Measurements from ENCODE around the gene CHRND. TPM values are rescaled to one million over a fixed set of nuclear protein-coding genes. Genes with fewer than 3 reads are reported as not detected.
"Not testable (repeated sequence)": the region's sequence is repeated elsewhere in the genome, so short reads cannot be mapped to it uniquely, and the experiment has no call there.

CHRND gene
- total RNA-seq, 1 experiment from 2014 or later = not detected

GRCh38 chr2:232568161-232568560 lies 42.2 kb downstream of the CHRND start:
- ChIA-PET POLR2A (ENCODE audit: unreplicated experiment) (no interaction called here), CTCF (no interaction called here)
- intact Hi-C loops (cut with micrococcal nuclease; ENCODE audit: unreplicated experiment) = no loop called here
- no peak overlapping the region for H3K4me3 ChIP-seq
- DNase-seq = peak in 1 of 2 experiments; percentile 39
- H3K36me3 ChIP-seq (ENCODE audit: low read depth) = peaks cover 24% of the 10 kb centered on the region
- H3F3A ChIP-seq (ENCODE audit: insufficient read depth, low read depth) = no peaks in the 10 kb centered on the region
- H3K79me2 ChIP-seq (ENCODE audit: low read depth) = no peaks in the 10 kb centered on the region
- H3K27ac ChIP-seq = no peak overlapping the region
- no peak overlapping the region for H2AFZ ChIP-seq
- H3K9me2 ChIP-seq (ENCODE audit: insufficient read depth) = no peaks in the 10 kb centered on the region
- no peaks in the 10 kb centered on the region for H3K9me3 ChIP-seq (ENCODE audit: insufficient read depth, low read depth)
- no peak overlapping the region for H3K4me2 ChIP-seq
- no TSS peak for BruUV-seq (replicated peaks)
- H3K4me1 ChIP-seq (replicated peaks; ENCODE audit: insufficient read depth) = no peaks in the 10 kb centered on the region
- H4K20me1 ChIP-seq (ENCODE audit: insufficient read depth) = no peaks in the 10 kb centered on the region
- no peak for TF ChIP-seq CTCF (conservative IDR thresholded peaks at IDR 0.05)
- TF ChIP-seq EZH2 (IDR thresholded peaks at IDR 0.05; ENCODE audit: low read depth) = no peak
- H3K27me3 ChIP-seq (ENCODE audit: insufficient read depth, low read depth) = no peaks in the 10 kb centered on the region

- peaks cover 15% of the 10 kb centered on the region; the same call in 1 of the 2 replicates for H3K36me3 ChIP-seq (ENCODE audit: low read depth)
- TF ChIP-seq CTCF (conservative IDR thresholded peaks at IDR 0.05) (no peak), EZH2 (IDR thresholded peaks at IDR 0.05; ENCODE audit: low read depth) (no peak)
- no peaks in the 10 kb centered on the region for H3K9me2 ChIP-seq (ENCODE audit: insufficient read depth)
- BruUV-seq (replicated peaks) = no TSS peak
- no peaks in the 10 kb centered on the region for H3K79me2 ChIP-seq (ENCODE audit: low read depth)
- H2AFZ ChIP-seq = no peak overlapping the region
- H3K27ac ChIP-seq = no peak overlapping the region
- no peaks in the 10 kb centered on the region for H3K9me3 ChIP-seq (ENCODE audit: insufficient read depth, low read depth)
- no peak for DNase-seq
- no peaks in the 10 kb centered on the region for H3K4me1 ChIP-seq (replicated peaks; ENCODE audit: insufficient read depth)
- ChIA-PET POLR2A (ENCODE audit: unreplicated experiment) (interaction anchor here (0.5 kb wide), 1 partner anchor 23 kb away, joined by 3 read pairs; no protein-coding TSS in a partner anchor), CTCF (interaction anchor here (0.6 kb wide), 1 partner anchor 205 kb away, joined by 5 read pairs; no protein-coding TSS in a partner anchor)
- intact Hi-C loops (cut with micrococcal nuclease; ENCODE audit: unreplicated experiment) = no loop called here
- H3K4me3 ChIP-seq = no peak overlapping the region
- no peak overlapping the region for H3K4me2 ChIP-seq
- H4K20me1 ChIP-seq (ENCODE audit: insufficient read depth) = no peaks in the 10 kb centered on the region
- no peaks in the 10 kb centered on the region for H3F3A ChIP-seq (ENCODE audit: insufficient read depth, low read depth)
- no peaks in the 10 kb centered on the region for H3K27me3 ChIP-seq (ENCODE audit: insufficient read depth, low read depth)
Observed at GRCh38 chr2:232569541-232569940, 43.6 kb downstream of the CHRND start.

DNA sequence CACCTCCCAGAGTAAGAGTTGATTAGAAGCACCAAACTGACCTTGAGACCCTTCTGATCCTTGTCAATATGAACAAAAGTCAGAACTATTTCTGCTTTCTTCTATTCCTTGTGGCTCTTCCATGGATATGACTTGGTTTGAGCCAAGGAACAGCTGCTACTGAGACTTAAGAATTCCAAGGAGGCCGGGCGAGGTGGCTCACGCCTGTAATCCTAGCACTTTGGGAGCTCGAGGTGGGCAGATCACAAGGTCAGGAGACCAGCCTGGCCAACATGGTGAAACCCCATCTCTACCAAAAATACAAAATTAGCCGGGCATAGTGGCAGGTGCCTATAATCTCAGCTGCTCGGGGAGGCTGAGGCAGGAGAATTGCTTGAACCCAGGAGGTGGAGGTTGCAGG lies 44.5 kb downstream of the CHRND start:
- not testable (repeated sequence) for H4K20me1 ChIP-seq (ENCODE audit: insufficient read depth); H3F3A ChIP-seq (ENCODE audit: insufficient read depth, low read depth)

DNA sequence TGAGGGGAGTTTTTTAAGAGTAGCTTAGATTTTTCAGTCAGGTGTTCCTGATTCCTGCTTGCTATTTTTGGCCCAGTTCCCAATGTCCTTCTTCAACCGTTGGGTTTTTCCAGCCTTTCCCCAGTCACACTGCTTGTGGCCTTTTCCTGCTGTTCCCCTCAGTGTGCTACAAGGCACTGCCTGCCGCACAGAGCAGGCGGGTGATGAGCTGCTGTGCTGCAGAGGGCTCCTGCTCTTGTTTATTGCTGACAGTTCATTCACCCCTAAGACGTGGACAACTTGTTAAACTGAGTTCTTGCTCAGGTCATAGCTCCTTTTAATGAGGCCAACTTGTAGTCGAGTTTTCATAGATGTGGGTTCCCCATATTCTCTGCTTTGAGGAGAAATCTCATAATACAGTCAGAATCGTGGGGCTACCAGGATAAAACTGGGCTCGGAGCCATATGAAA lies 45.1 kb downstream of the CHRND start:
- Histone ChIP-seq H3K9me3 (ENCODE audit: insufficient read depth, low read depth) (no peaks in the 10 kb centered on the region), H3K4me1 (replicated peaks; ENCODE audit: insufficient read depth) (no peaks in the 10 kb centered on the region), H3K4me2 (no peak overlapping the region), H4K20me1 (ENCODE audit: insufficient read depth) (no peaks in the 10 kb centered on the region), H3K36me3 (ENCODE audit: low read depth) (peaks cover 10% of the 10 kb centered on the region; the same call in 1 of the 2 replicates), H3K27ac (no peak overlapping the region), H3F3A (ENCODE audit: insufficient read depth, low read depth) (no peaks in the 10 kb centered on the region), H3K9me2 (ENCODE audit: insufficient read depth) (no peaks in the 10 kb centered on the region), H3K4me3 (no peak overlapping the region), H3K79me2 (ENCODE audit: low read depth) (no peaks in the 10 kb centered on the region), H2AFZ (no peak overlapping the region), H3K27me3 (ENCODE audit: insufficient read depth, low read depth) (no peaks in the 10 kb centered on the region)
- no TSS peak for BruUV-seq (replicated peaks)
- intact Hi-C loops (cut with micrococcal nuclease; ENCODE audit: unreplicated experiment) = no loop called here
- POLR2A ChIA-PET (ENCODE audit: unreplicated experiment) = no interaction called here
- TF ChIP-seq EZH2 (IDR thresholded peaks at IDR 0.05; ENCODE audit: low read depth) = no peak
- no peak for DNase-seq
- CTCF ChIA-PET = no interaction called here

More for the DNA sequence above, 44.5 kb downstream of the CHRND start:
- H3K4me1 ChIP-seq (replicated peaks; ENCODE audit: insufficient read depth); DNase-seq; H3K9me3 ChIP-seq (ENCODE audit: insufficient read depth, low read depth); CTCF ChIA-PET; intact Hi-C loops (cut with micrococcal nuclease; ENCODE audit: unreplicated experiment); H3K4me2 ChIP-seq; BruUV-seq (replicated peaks); H3K9me2 ChIP-seq (ENCODE audit: insufficient read depth); H3K4me3 ChIP-seq; H2AFZ ChIP-seq; POLR2A ChIA-PET (ENCODE audit: unreplicated experiment); H3K27ac ChIP-seq; H3K27me3 ChIP-seq (ENCODE audit: insufficient read depth, low read depth); H3K79me2 ChIP-seq (ENCODE audit: low read depth): not testable (repeated sequence)
- H3K36me3 ChIP-seq (ENCODE audit: low read depth) = peaks cover 15% of the 10 kb centered on the region; the same call in 1 of the 2 replicates

Data from PC-9 (cell line).